HepG2 (cell line): ENCODE data around the gene CMTM5. TPM values are rescaled to one million over a fixed set of nuclear protein-coding genes. Genes with fewer than 3 reads are reported as not detected.
A peak's percentile ranks its signal among the peaks of the same experiment; 100 is the strongest.

Source experiments
- AKNA ChIP-seq: sonication (generic); formaldehyde crosslinking; IDR thresholded peaks from 2 replicates; pipeline ENCODE4 v1.4.0; 2020; ENCODE audit warnings: missing genetic modification reagents, borderline replicate concordance
- CREBL2 ChIP-seq: sonication (generic); formaldehyde crosslinking; IDR thresholded peaks from 2 replicates; pipeline ENCODE4 v1.8.1; 2023; ENCODE audit warnings: missing genetic modification reagents, mild to moderate bottlenecking, borderline replicate concordance
- CTCF ChIP-seq: sonication (generic); formaldehyde crosslinking; IDR thresholded peaks from 2 replicates; pipeline ENCODE4 v1.5.0; 2020; ENCODE audit warnings: mild to moderate bottlenecking, missing genetic modification reagents, moderate library complexity
- IKZF5 ChIP-seq: IDR thresholded peaks from 2 replicates; pipeline ENCODE4 v1.6.1; 2018; ENCODE audit warnings: missing genetic modification reagents, mild to moderate bottlenecking, missing compliant biosample characterization
- PHB2 ChIP-seq: fragments of 450-650 bp; IDR thresholded peaks from 2 replicates; pipeline ENCODE4 v1.6.1; 2018; ENCODE audit not compliant: partially characterized antibody
- RARG ChIP-seq: sonication (generic); formaldehyde crosslinking; IDR thresholded peaks from 2 replicates; pipeline ENCODE4 v1.4.0; 2020; ENCODE audit warnings: low read depth, mild to moderate bottlenecking, missing genetic modification reagents
- UBTF ChIP-seq: sonication (generic); formaldehyde crosslinking; IDR thresholded peaks from 2 replicates; pipeline ENCODE4 v1.4.0; 2020; ENCODE audit warnings: mild to moderate bottlenecking, missing genetic modification reagents
- ZNF234 ChIP-seq: sonication (generic); formaldehyde crosslinking; conservative IDR thresholded peaks from 2 replicates; pipeline ENCODE4 v1.5.1; 2020; ENCODE audit warnings: mild to moderate bottlenecking, missing genetic modification reagents
- ZNF264 ChIP-seq: sonication (generic); formaldehyde crosslinking; IDR thresholded peaks from 2 replicates; pipeline ENCODE4 v1.4.0; 2020; ENCODE audit warnings: missing genetic modification reagents
- ZNF441 ChIP-seq: sonication (generic); formaldehyde crosslinking; IDR thresholded peaks from 2 replicates; pipeline ENCODE4 v1.7.0; 2021; ENCODE audit warnings: missing genetic modification reagents, borderline replicate concordance
- ZNF576 ChIP-seq: sonication (generic); formaldehyde crosslinking; IDR thresholded peaks from 2 replicates; pipeline ENCODE4 v1.4.0; 2020; ENCODE audit warnings: mild to moderate bottlenecking, missing genetic modification reagents
- ZNF577 ChIP-seq: sonication (generic); formaldehyde crosslinking; IDR thresholded peaks from 2 replicates; pipeline ENCODE4 v1.4.0; 2020; ENCODE audit warnings: mild to moderate bottlenecking, low read depth, missing genetic modification reagents, borderline replicate concordance
- ZNF607 ChIP-seq: sonication (generic); formaldehyde crosslinking; IDR thresholded peaks from 2 replicates; pipeline ENCODE4 v1.5.1; 2020; ENCODE audit warnings: missing genetic modification reagents, mild to moderate bottlenecking, borderline replicate concordance
- ZNF784 ChIP-seq: sonication (generic); formaldehyde crosslinking; IDR thresholded peaks from 2 replicates; pipeline ENCODE4 v1.5.1; 2020; ENCODE audit warnings: missing genetic modification reagents, mild to moderate bottlenecking, borderline replicate concordance
- polyA plus RNA-seq, 8 experiments: library from polyadenylated mRNA; depleted of rRNA in 3 of 8; stranded (reverse) in 7 of 8; unstranded in 1 of 8; fragments of >200 nt; fragmentation: Illumina TruSeq in 4 of 8; extraction: Trizol in 4 of 8; gene quantifications; 2 replicates each; pipeline versions ENCODE4 v1.2.1 to v1.2.3, GENCODE V29; 2011 to 2016; ENCODE audit warnings: low read depth in 4 of 8, missing spikeins in 1 of 8, mixed read lengths in 1 of 8; ENCODE audit not compliant: insufficient read depth in 1 of 8
- total RNA-seq, 5 experiments: library from RNA; depleted of rRNA; stranded (reverse); fragments of >200 nt; fragmentation: Illumina TruSeq; extraction: Trizol; gene quantifications; 2 replicates each; pipeline ENCODE4 v1.2.3, GENCODE V29; 2016; ENCODE audit warnings: low read depth in 1 of 5

The CMTM5 gene
- total and polyA plus RNA-seq, 2 of the 13 experiments (the other 11 are each of a cell fraction or from before 2014, with no cell fraction given) = not detected

GRCh38 chr14:23327947-23328744 lies 48.7 kb upstream of the CMTM5 start (continued):
- no peak for TF ChIP-seq AKNA
- TF ChIP-seq IKZF5 (CRISPR knock-in tag) = 0 out of 2 replicates have a peak, but pooled peaks have one; percentile 42
- TF ChIP-seq ZNF577 (CRISPR knock-in tag) = no peak
- TF ChIP-seq ZNF607 (CRISPR knock-in tag) = peak; percentile 54; the same call in 1 of the 2 replicates
- TF ChIP-seq ZNF234 (CRISPR knock-in tag) = no peak
- TF ChIP-seq PHB2 = no peak
- 0 out of 2 replicates have a peak, but pooled peaks have one; percentile 27 for TF ChIP-seq ZNF264 (CRISPR knock-in tag)
- TF ChIP-seq ZNF441 (CRISPR knock-in tag) = no peak
- no peak for TF ChIP-seq RARG (CRISPR knock-in tag)
- TF ChIP-seq ZNF576 = no peak
- TF ChIP-seq CTCF (CRISPR knock-in tag) = peak; percentile 95
- no peak for TF ChIP-seq UBTF (CRISPR knock-in tag)
- TF ChIP-seq CREBL2 (CRISPR knock-in tag) = 0 out of 2 replicates have a peak, but pooled peaks have one; percentile 79
- peak; percentile 62; the same call in 1 of the 2 replicates for TF ChIP-seq ZNF784 (CRISPR knock-in tag)
